WTC11 (cell line): ENCODE data around the gene COL5A1. TPM values are rescaled to one million over a fixed set of nuclear protein-coding genes. Genes with fewer than 3 reads are reported as not detected.

Source experiments
- ATAC-seq: fragments of 200-7000 bp; cut with Tn5 transposase; 2 replicates; pipeline ENCODE4 v1.10.0; 2021; ENCODE audit warnings: mild to moderate bottlenecking, moderate library complexity
- CTCF ChIA-PET: fragments of 300-600 bp; sonication (Branson Sonifier 250); formaldehyde crosslinking; loops from one replicate; lab custom pipeline; 2021; ENCODE audit warnings: antibody characterized with exemption; lab: Charles Lee
- POLR2A ChIA-PET: fragments of 350-600 bp; sonication (Branson Sonifier 250); formaldehyde crosslinking; loops from one replicate; lab custom pipeline; 2021; ENCODE audit warnings: antibody characterized with exemption; lab: Charles Lee
- DNase-seq: peaks from one replicate; pipeline ENCODE4 v3.0.0; 2021; ENCODE audit warnings: low spot score
- H3K27ac Mint-ChIP-seq: 2 replicates; pipeline ENCODE4 v1.8.0; 2021; ENCODE audit warnings: mixed read lengths
- H3K27me3 Mint-ChIP-seq: 2 replicates; pipeline ENCODE4 v1.8.0; 2021; ENCODE audit warnings: low read depth, mild to moderate bottlenecking, moderate library complexity, mixed read lengths
- H3K36me3 Mint-ChIP-seq: 2 replicates; pipeline ENCODE4 v1.8.0; 2021; ENCODE audit warnings: mixed read lengths
- H3K4me1 Mint-ChIP-seq: 2 replicates; pipeline ENCODE4 v1.8.0; 2022; ENCODE audit warnings: mixed read lengths
- H3K4me3 Mint-ChIP-seq: 2 replicates; pipeline ENCODE4 v1.8.0; 2021; ENCODE audit warnings: mild to moderate bottlenecking, moderate library complexity, mixed read lengths
- H3K9me3 Mint-ChIP-seq: 2 replicates; pipeline ENCODE4 v1.8.0; 2021; ENCODE audit warnings: mixed read lengths
- ARID4B ChIP-seq: sonication (generic); formaldehyde crosslinking; IDR thresholded peaks from 2 replicates; pipeline ENCODE4 v1.8.0; 2023; ENCODE audit warnings: missing genetic modification reagents, mild to moderate bottlenecking, borderline replicate concordance
- FOXJ3 ChIP-seq: sonication (generic); formaldehyde crosslinking; IDR thresholded peaks from 2 replicates; pipeline ENCODE4 v1.9.0; 2021; ENCODE audit warnings: missing genetic modification reagents, mild to moderate bottlenecking, borderline replicate concordance
- FOXK1 ChIP-seq: sonication (generic); formaldehyde crosslinking; IDR thresholded peaks from 2 replicates; pipeline ENCODE4 v1.8.0; 2022; ENCODE audit warnings: mild to moderate bottlenecking, moderate library complexity, missing genetic modification reagents
- GTF2I ChIP-seq: fragments of 250-450 bp; sonication (Bioruptor Pico); conservative IDR thresholded peaks from 2 replicates; pipeline ENCODE4 v1.4.0; 2021; ENCODE audit warnings: mild to moderate bottlenecking
- MXD4 ChIP-seq: fragments of 250-450 bp; sonication (Bioruptor Pico); IDR thresholded peaks from 2 replicates; pipeline ENCODE4 v1.8.0; 2021; ENCODE audit warnings: mild to moderate bottlenecking, moderate library complexity, borderline replicate concordance
- NR3C1 ChIP-seq: sonication (generic); formaldehyde crosslinking; conservative IDR thresholded peaks from 2 replicates; pipeline ENCODE4 v1.8.1; 2023; ENCODE audit warnings: low read depth, mild to moderate bottlenecking, missing genetic modification reagents
- PRRX2 ChIP-seq: fragments of 250-450 bp; sonication (Bioruptor Pico); IDR thresholded peaks from 2 replicates; pipeline ENCODE4 v1.8.0; 2021; ENCODE audit warnings: mild to moderate bottlenecking
- SMAD4 ChIP-seq: sonication (generic); formaldehyde crosslinking; IDR thresholded peaks from 2 replicates; pipeline ENCODE4 v1.8.0; 2022; ENCODE audit warnings: mild to moderate bottlenecking, missing genetic modification reagents
- SP1 ChIP-seq: sonication (generic); formaldehyde crosslinking; conservative IDR thresholded peaks from 2 replicates; pipeline ENCODE4 v1.8.1; 2022; ENCODE audit warnings: missing genetic modification reagents
- TP53 ChIP-seq: sonication (generic); formaldehyde crosslinking; IDR thresholded peaks from 2 replicates; pipeline ENCODE4 v1.8.1; 2023; ENCODE audit warnings: mild to moderate bottlenecking, missing genetic modification reagents
- ZNF532 ChIP-seq: fragments of 250-450 bp; sonication (Bioruptor Pico); IDR thresholded peaks from 2 replicates; pipeline ENCODE4 v1.9.0; 2021; ENCODE audit warnings: mild to moderate bottlenecking, borderline replicate concordance
- total RNA-seq: library from RNA; stranded (reverse); gene quantifications from 3 replicates; pipeline ENCODE4 v1.2.3, GENCODE V29; 2021
- TF ChIP-seq, protein P1 (sequence below): sonication (generic); formaldehyde crosslinking; IDR thresholded peaks from 2 replicates; pipeline ENCODE4 v1.8.1; 2023; ENCODE audit warnings: mild to moderate bottlenecking, missing genetic modification reagents, borderline replicate concordance
- TF ChIP-seq, protein P2 (sequence below): sonication (generic); formaldehyde crosslinking; IDR thresholded peaks from 2 replicates; pipeline ENCODE4 v1.8.1; 2023; ENCODE audit warnings: mild to moderate bottlenecking, missing genetic modification reagents

Gene COL5A1
- total RNA-seq, 1 experiment from 2014 or later = 13.5 TPM

GRCh38 chr9:134627417-134628353 is 13.9 kb upstream of the COL5A1 start:
- Mint-ChIP-seq H3K36me3 (no peaks in the 10 kb centered on the region), H3K27ac (no peak overlapping the region), H3K27me3 (no peaks in the 10 kb centered on the region), H3K9me3 (no peaks in the 10 kb centered on the region), H3K4me3 (no peak overlapping the region), H3K4me1 (peaks cover 15% of the 10 kb centered on the region)
- TF ChIP-seq, protein P1, sequence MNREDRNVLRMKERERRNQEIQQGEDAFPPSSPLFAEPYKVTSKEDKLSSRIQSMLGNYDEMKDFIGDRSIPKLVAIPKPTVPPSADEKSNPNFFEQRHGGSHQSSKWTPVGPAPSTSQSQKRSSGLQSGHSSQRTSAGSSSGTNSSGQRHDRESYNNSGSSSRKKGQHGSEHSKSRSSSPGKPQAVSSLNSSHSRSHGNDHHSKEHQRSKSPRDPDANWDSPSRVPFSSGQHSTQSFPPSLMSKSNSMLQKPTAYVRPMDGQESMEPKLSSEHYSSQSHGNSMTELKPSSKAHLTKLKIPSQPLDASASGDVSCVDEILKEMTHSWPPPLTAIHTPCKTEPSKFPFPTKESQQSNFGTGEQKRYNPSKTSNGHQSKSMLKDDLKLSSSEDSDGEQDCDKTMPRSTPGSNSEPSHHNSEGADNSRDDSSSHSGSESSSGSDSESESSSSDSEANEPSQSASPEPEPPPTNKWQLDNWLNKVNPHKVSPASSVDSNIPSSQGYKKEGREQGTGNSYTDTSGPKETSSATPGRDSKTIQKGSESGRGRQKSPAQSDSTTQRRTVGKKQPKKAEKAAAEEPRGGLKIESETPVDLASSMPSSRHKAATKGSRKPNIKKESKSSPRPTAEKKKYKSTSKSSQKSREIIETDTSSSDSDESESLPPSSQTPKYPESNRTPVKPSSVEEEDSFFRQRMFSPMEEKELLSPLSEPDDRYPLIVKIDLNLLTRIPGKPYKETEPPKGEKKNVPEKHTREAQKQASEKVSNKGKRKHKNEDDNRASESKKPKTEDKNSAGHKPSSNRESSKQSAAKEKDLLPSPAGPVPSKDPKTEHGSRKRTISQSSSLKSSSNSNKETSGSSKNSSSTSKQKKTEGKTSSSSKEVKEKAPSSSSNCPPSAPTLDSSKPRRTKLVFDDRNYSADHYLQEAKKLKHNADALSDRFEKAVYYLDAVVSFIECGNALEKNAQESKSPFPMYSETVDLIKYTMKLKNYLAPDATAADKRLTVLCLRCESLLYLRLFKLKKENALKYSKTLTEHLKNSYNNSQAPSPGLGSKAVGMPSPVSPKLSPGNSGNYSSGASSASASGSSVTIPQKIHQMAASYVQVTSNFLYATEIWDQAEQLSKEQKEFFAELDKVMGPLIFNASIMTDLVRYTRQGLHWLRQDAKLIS (CRISPR knock-in tag) = no peak
- no peak for TF ChIP-seq SMAD4 (CRISPR knock-in tag)
- TF ChIP-seq FOXK1 (CRISPR knock-in tag) = no peak
- TF ChIP-seq SP1 (CRISPR knock-in tag) = no peak
- no peak for TF ChIP-seq TP53 (CRISPR knock-in tag)
- TF ChIP-seq FOXJ3 (CRISPR knock-in tag) = no peak
- TF ChIP-seq GTF2I (CRISPR knock-in tag) = no peak
- no peak for TF ChIP-seq ARID4B (CRISPR knock-in tag)
- no peak for TF ChIP-seq ZNF532 (CRISPR knock-in tag)
- TF ChIP-seq, protein P2, sequence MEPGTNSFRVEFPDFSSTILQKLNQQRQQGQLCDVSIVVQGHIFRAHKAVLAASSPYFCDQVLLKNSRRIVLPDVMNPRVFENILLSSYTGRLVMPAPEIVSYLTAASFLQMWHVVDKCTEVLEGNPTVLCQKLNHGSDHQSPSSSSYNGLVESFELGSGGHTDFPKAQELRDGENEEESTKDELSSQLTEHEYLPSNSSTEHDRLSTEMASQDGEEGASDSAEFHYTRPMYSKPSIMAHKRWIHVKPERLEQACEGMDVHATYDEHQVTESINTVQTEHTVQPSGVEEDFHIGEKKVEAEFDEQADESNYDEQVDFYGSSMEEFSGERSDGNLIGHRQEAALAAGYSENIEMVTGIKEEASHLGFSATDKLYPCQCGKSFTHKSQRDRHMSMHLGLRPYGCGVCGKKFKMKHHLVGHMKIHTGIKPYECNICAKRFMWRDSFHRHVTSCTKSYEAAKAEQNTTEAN (CRISPR knock-in tag) = no peak
- no peak for TF ChIP-seq NR3C1 (CRISPR knock-in tag)
- no peak for TF ChIP-seq MXD4
- TF ChIP-seq PRRX2 = no peak
- no peak for ATAC-seq
- DNase-seq = peak; percentile 6
- POLR2A ChIA-PET = no interaction called here
- CTCF ChIA-PET = interaction anchor here (0.9 kb wide), 1 partner anchor 178 kb away, joined by 5 read pairs; no protein-coding TSS in a partner anchor
